ENCODE data around the gene DGKH. TPM values are rescaled to one million over a fixed set of nuclear protein-coding genes. Genes with fewer than 3 reads are reported as not detected.

Gene DGKH
- total and polyA plus RNA-seq, 11 donors, result 1.8 to 13.1 (median 7.4) TPM

DNA sequence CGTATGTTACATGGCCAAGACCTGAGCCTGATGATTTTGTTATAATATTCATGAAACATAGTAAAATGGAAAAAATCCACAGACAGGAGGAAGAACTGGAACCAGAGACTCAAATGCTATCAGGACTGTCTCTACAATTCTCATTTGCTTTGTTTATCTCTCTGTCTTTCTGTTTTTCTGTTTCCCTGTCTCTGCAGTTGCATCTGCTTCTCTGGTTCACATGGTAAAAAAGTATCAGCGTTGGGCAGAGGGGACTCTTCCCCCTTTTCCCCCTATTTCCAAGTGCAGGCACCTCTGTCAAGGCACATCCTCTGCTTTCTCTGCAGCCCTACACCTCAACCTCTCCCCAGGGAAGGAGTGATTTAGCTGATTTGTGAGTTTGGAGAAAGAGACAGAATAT, 46.4 kb upstream of the DGKH start:
- WGBS, 4 donors, result 82 to 83% (median 82%) methylated on average over 2 of the region's 2 CpGs
- no peaks in the 10 kb centered on the region for H3K9me3 ChIP-seq

GRCh38 chr13:42007844-42008243, 40.6 kb upstream of the DGKH start:
- intact Hi-C loops (cut with DNase I), result no loop called here
- no peak for TF ChIP-seq POLR2A (IDR thresholded peaks at IDR 0.05)
- TF ChIP-seq, protein P1, sequence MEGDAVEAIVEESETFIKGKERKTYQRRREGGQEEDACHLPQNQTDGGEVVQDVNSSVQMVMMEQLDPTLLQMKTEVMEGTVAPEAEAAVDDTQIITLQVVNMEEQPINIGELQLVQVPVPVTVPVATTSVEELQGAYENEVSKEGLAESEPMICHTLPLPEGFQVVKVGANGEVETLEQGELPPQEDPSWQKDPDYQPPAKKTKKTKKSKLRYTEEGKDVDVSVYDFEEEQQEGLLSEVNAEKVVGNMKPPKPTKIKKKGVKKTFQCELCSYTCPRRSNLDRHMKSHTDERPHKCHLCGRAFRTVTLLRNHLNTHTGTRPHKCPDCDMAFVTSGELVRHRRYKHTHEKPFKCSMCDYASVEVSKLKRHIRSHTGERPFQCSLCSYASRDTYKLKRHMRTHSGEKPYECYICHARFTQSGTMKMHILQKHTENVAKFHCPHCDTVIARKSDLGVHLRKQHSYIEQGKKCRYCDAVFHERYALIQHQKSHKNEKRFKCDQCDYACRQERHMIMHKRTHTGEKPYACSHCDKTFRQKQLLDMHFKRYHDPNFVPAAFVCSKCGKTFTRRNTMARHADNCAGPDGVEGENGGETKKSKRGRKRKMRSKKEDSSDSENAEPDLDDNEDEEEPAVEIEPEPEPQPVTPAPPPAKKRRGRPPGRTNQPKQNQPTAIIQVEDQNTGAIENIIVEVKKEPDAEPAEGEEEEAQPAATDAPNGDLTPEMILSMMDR (IDR thresholded peaks at IDR 0.05), result no peak
- H3K27ac ChIP-seq, result no peak overlapping the region
- no peaks in the 10 kb centered on the region for H3K9me3 ChIP-seq
- no peaks in the 10 kb centered on the region for H3K36me3 ChIP-seq
- H3K4me3 ChIP-seq, result no peak overlapping the region
- ATAC-seq (no peak), DNase-seq (no peak)
- WGBS, 4 donors, result 76 to 80% (median 77%) methylated on average over 1 of the region's 1 CpG
- H3K4me1 ChIP-seq, result peaks cover 0 to 13% (median 6%) of the 10 kb centered on the region in 12 donors
- H3K27me3 ChIP-seq, result no peaks in the 10 kb centered on the region

More for the DNA sequence above, 46.4 kb upstream of the DGKH start:
- Histone ChIP-seq H3K36me3 (no peaks in the 10 kb centered on the region), H3K27ac (no peak overlapping the region), H3K4me1 (peaks cover 0 to 5% (median 0%) of the 10 kb centered on the region in 12 donors), H3K27me3 (no peaks in the 10 kb centered on the region), H3K4me3 (no peak overlapping the region)
- intact Hi-C loops (cut with DNase I), result no loop called here
- TF ChIP-seq, protein P1 (IDR thresholded peaks at IDR 0.05), result no peak
- TF ChIP-seq POLR2A (IDR thresholded peaks at IDR 0.05), result no peak
- DNase-seq (no peak), ATAC-seq (no peak)

DNA sequence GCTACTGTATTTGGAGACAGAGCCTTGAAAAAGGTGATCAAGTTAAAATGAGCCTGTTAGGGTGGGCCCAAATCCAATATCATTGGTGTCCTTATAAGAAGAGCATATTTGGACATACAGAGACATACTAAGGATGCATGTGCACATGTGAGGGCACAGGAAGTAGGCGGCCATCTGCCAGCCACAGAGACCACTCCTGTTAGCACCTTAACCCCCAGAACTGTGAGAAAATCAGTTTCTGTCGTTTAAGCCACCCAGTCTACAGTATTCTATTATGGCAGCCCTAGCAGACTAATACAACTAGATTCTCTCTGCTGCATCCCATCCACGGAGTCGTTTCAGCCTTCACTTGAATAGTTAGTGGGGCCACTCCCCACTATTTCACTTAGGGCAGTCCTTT, 39.4 kb upstream of the DGKH start:
- TF ChIP-seq POLR2A (IDR thresholded peaks at IDR 0.05), result no peak
- TF ChIP-seq, protein P1 (IDR thresholded peaks at IDR 0.05), result no peak
- WGBS, 4 donors, result 92 to 98% (median 95%) methylated on average over 4 of the region's 4 CpGs
- DNase-seq (no peak), ATAC-seq (no peak)
- Histone ChIP-seq H3K36me3 (no peaks in the 10 kb centered on the region), H3K27me3 (no peaks in the 10 kb centered on the region), H3K9me3 (no peaks in the 10 kb centered on the region), H3K27ac (no peak overlapping the region), H3K4me1 (peaks cover 0 to 13% (median 6%) of the 10 kb centered on the region in 12 donors), H3K4me3 (no peak overlapping the region)
- intact Hi-C loops (cut with DNase I), result no loop called here

DNA sequence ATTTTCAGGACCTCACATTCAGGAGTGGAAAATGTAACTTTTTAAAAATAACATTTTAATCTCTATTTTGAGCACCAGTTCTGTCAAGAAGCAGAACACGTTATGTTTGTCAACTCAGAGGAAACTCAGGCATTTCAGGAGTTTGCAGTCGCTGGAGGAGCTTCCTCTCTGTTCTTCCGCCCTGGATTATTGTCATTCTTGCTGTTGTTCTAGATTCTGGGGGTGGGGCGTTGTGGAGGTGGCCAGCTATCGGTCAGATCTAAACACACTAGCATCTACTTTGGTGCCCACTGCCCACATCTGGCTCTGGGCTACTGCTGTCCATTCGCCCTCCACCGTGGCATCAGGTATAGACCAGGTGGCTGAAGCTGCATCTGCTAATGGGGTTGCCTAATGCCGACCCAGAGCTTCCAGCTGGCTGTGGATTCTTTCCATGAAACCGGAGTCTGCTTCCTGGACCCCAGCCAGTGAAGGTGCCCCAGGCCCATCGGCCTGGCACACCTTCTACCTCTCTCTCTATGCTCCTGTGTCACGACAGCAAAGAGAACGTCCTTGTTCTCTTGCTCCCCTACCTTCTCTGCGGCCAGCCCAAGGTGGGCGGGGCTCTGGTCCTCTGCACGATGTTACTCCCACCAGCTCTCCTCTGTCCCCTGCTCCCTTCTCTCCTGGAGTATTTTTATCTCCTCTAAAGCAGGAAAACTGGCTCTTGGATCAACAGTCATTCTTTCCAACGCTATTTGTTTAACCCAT, 36.7 kb upstream of the DGKH start:
- H3K9me3 ChIP-seq, result no peaks in the 10 kb centered on the region
- H3K4me1 ChIP-seq, result peaks cover 0 to 13% (median 6%) of the 10 kb centered on the region in 12 donors
- no peaks in the 10 kb centered on the region for H3K36me3 ChIP-seq
- WGBS, 4 donors, result 29 to 39% (median 31%) methylated on average over 15 to 16 of the region's 16 CpGs
- H3K4me3 ChIP-seq, result peak overlapping the region in 10 of 12 donors; percentile 7 to 47 (median 36)
- H3K27me3 ChIP-seq, result no peaks in the 10 kb centered on the region
- H3K27ac ChIP-seq, result no peak overlapping the region
- DNase-seq (peak in 1 of 5 donors; percentile 27), ATAC-seq (no peak)
- TF ChIP-seq, protein P1 (IDR thresholded peaks at IDR 0.05), result no peak
- TF ChIP-seq POLR2A (IDR thresholded peaks at IDR 0.05), result no peak
- intact Hi-C loops (cut with DNase I), result no loop called here
